HCT116 (cell line): ENCODE measurements around the gene KCNQ4. TPM values are rescaled to one million over a fixed set of nuclear protein-coding genes. Genes with fewer than 3 reads are reported as not detected.
A peak's percentile ranks its signal among the peaks of the same experiment; 100 is the strongest.

Experiments used
- ATAC-seq: fragments of 200-7000 bp; cut with Tn5 transposase; 2 replicates; pipeline ENCODE4 v1.9.1; 2020; ENCODE audit warnings: mild to moderate bottlenecking, moderate library complexity
- BruUV-seq: library from RNA; stranded (reverse); fragments of 400-500 nt; replicated peaks from 2 replicates; lab custom pipeline; 2021; lab: Mats Ljungman, UMichigan
- CTCF ChIA-PET: fragments of 300-600 bp; sonication (Branson Sonifier 250); formaldehyde crosslinking; loops from one replicate; lab custom pipeline; 2021; ENCODE audit warnings: antibody characterized with exemption; lab: Charles Lee
- POLR2A ChIA-PET: fragments of 300-600, 350-600 bp; sonication (Branson Sonifier 250); formaldehyde crosslinking; loops from one replicate; lab custom pipeline; 2021; ENCODE audit warnings: antibody characterized with exemption; lab: Charles Lee
- RAD21 ChIA-PET, 2 experiments: fragments of 300-600 bp; sonication (Branson Sonifier 250); formaldehyde crosslinking; loops; one replicate each; lab custom pipeline; 2023; ENCODE audit warnings: low total read pairs in 2 of 2; ENCODE audit not compliant: uncharacterized antibody in 2 of 2, unreplicated experiment in 2 of 2, low non-redundant PET in 1 of 2; lab: Charles Lee
- DNase-seq: peaks from one replicate; pipeline ENCODE4 v3.0.0-alpha.2; 2010; ENCODE audit warnings: low read depth, low spot score
- H2AFZ ChIP-seq: fragments of 200-600 bp; shearing (Covaris generic), sonication (generic); 2 replicates; pipeline ENCODE4 v1.6.1; 2017; ENCODE audit warnings: low read depth, mixed run types, mixed read lengths, antibody characterized with exemption, low read length; ENCODE audit not compliant: poor library complexity, severe bottlenecking
- H3K27ac ChIP-seq: 2 replicates; pipeline ENCODE4 v1.5.1; 2012; ENCODE audit warnings: low read depth, low read length
- H3K27me3 ChIP-seq: fragments of 200-600 bp; sonication (generic); 2 replicates; pipeline ENCODE4 v1.6.1; 2016; ENCODE audit warnings: mixed run types, low read length, mixed read lengths; ENCODE audit not compliant: insufficient read depth
- H3K36me3 ChIP-seq, 2 experiments: fragments of 200-500 bp in 1 of 2; fragments of 200-600 bp in 1 of 2; sonication (Bioruptor generic) in 1 of 2; sonication (generic) in 1 of 2; 2 replicates each; pipeline versions ENCODE4 v1.5.1 to v1.6.1; 2014 to 2016; ENCODE audit warnings: low read length in 2 of 2, inconsistent platforms in 1 of 2, mixed read lengths in 1 of 2, mixed run types in 1 of 2; ENCODE audit not compliant: insufficient read depth in 2 of 2, control insufficient read depth in 1 of 2
- H3K4me1 ChIP-seq, 2 experiments: fragments of 200-600 bp in 1 of 2; sonication (generic) in 1 of 2; 2 replicates each; pipeline versions ENCODE4 v1.5.1 to v1.6.1; 2012 to 2017; ENCODE audit warnings: low read length in 2 of 2, inconsistent platforms in 1 of 2, mild to moderate bottlenecking in 1 of 2, mixed read lengths in 1 of 2, mixed run types in 1 of 2, moderate library complexity in 1 of 2; ENCODE audit not compliant: insufficient read depth in 2 of 2, control insufficient read depth in 1 of 2
- H3K4me2 ChIP-seq: fragments of 200-600 bp; sonication (generic); 2 replicates; pipeline ENCODE4 v1.6.1; 2017; ENCODE audit warnings: mixed run types, low read length, mixed read lengths
- H3K4me3 ChIP-seq, 2 experiments: fragments of 200-600 bp in 1 of 2; sonication (generic) in 1 of 2; replicated peaks in 1 of 2; 2 replicates each; pipeline ENCODE4 v1.5.1; 2011 to 2016; ENCODE audit warnings: low read length in 2 of 2, control low read depth in 1 of 2, low read depth in 1 of 2, mild to moderate bottlenecking in 1 of 2, mixed read lengths in 1 of 2, mixed run types in 1 of 2
- H3K79me2 ChIP-seq: fragments of 200-600 bp; sonication (generic); 2 replicates; pipeline ENCODE4 v1.6.1; 2017; ENCODE audit warnings: mild to moderate bottlenecking, mixed run types, low read length, moderate library complexity, mixed read lengths; ENCODE audit not compliant: insufficient read depth
- H3K9ac ChIP-seq: fragments of 200-600 bp; sonication (generic); 2 replicates; pipeline ENCODE4 v1.6.1; 2016; ENCODE audit warnings: low read length, mixed read lengths
- H3K9me2 ChIP-seq: fragments of 200-600 bp; sonication (generic), shearing (Covaris generic); 2 replicates; pipeline ENCODE4 v1.6.1; 2017; ENCODE audit warnings: mixed run types, mild to moderate bottlenecking, moderate library complexity; ENCODE audit not compliant: insufficient read depth
- H3K9me3 ChIP-seq, 2 experiments: fragments of 200-500 bp in 1 of 2; fragments of 200-600 bp in 1 of 2; sonication (Bioruptor generic) in 1 of 2; sonication (generic) in 1 of 2; 2 replicates each; pipeline ENCODE4 v1.6.1; 2014 to 2017; ENCODE audit warnings: low read length in 2 of 2, mixed read lengths in 2 of 2, inconsistent platforms in 1 of 2, low read depth in 1 of 2, mild to moderate bottlenecking in 1 of 2, mixed run types in 1 of 2, moderate library complexity in 1 of 2; ENCODE audit not compliant: control insufficient read depth in 1 of 2, insufficient read depth in 1 of 2
- H4K20me1 ChIP-seq: fragments of 200-600 bp; sonication (generic), shearing (Covaris generic); 2 replicates; pipeline ENCODE4 v1.6.1; 2017; ENCODE audit warnings: mixed run types, mild to moderate bottlenecking, moderate library complexity; ENCODE audit not compliant: insufficient read depth
- ATF3 ChIP-seq: IDR thresholded peaks from 2 replicates; pipeline ENCODE4 v1.6.1; 2012
- CBX3 ChIP-seq: IDR thresholded peaks from 2 replicates; pipeline ENCODE4 v1.6.1; 2012; ENCODE audit warnings: low read depth
- CEBPB ChIP-seq: IDR thresholded peaks from 2 replicates; pipeline ENCODE4 v1.6.1; 2012; ENCODE audit warnings: low read depth
- CTCF ChIP-seq, 3 experiments: fragments of 200-600 bp in 1 of 3; sonication (generic) in 1 of 3; IDR thresholded peaks in 2 of 3; conservative IDR thresholded peaks in 1 of 3; 2 replicates each; pipeline ENCODE4 v1.5.1; 2012 to 2017; ENCODE audit warnings: low read depth in 2 of 3, low read length in 2 of 3, antibody characterized with exemption in 1 of 3, borderline replicate concordance in 1 of 3, control low read depth in 1 of 3, mild to moderate bottlenecking in 1 of 3, mixed read lengths in 1 of 3, mixed run types in 1 of 3, moderate library complexity in 1 of 3; ENCODE audit not compliant: insufficient read depth in 1 of 3
- EZH2 ChIP-seq: fragments of 200-600 bp; sonication (generic); IDR thresholded peaks from 2 replicates; pipeline ENCODE4 v1.6.1; 2017; ENCODE audit warnings: antibody characterized with exemption, mixed run types
- FOSL1 ChIP-seq: IDR thresholded peaks from 2 replicates; pipeline ENCODE4 v1.6.1; 2012; ENCODE audit warnings: low read depth
- JUND ChIP-seq: IDR thresholded peaks from 2 replicates; pipeline ENCODE4 v1.6.1; 2012
- MAX ChIP-seq: IDR thresholded peaks from 2 replicates; pipeline ENCODE4 v1.6.1; 2012
- RAD21 ChIP-seq: IDR thresholded peaks from 2 replicates; pipeline ENCODE4 v1.6.1; 2012; ENCODE audit warnings: low read depth, mild to moderate bottlenecking
- REST ChIP-seq: IDR thresholded peaks from 2 replicates; pipeline ENCODE4 v1.6.1; 2012; ENCODE audit warnings: low read depth
- SIN3A ChIP-seq: IDR thresholded peaks from 2 replicates; pipeline ENCODE4 v1.6.1; 2012; ENCODE audit warnings: low read depth
- SP1 ChIP-seq: IDR thresholded peaks from 2 replicates; pipeline ENCODE4 v1.6.1; 2012; ENCODE audit warnings: low read depth
- SRF ChIP-seq: IDR thresholded peaks from 2 replicates; pipeline ENCODE4 v1.6.1; 2012; ENCODE audit warnings: low read depth
- YY1 ChIP-seq: IDR thresholded peaks from 2 replicates; pipeline ENCODE4 v1.6.1; 2011; ENCODE audit warnings: low read length, low read depth, moderate library complexity, mild to moderate bottlenecking; ENCODE audit not compliant: insufficient replicate concordance; ENCODE audit errors: extremely low read depth
- ZFX ChIP-seq: fragments of 450-650 bp; IDR thresholded peaks from 2 replicates; pipeline ENCODE4 v1.6.1; 2017
- ZNF274 ChIP-seq: fragments of 200-500 bp; sonication (Bioruptor generic); IDR thresholded peaks from 2 replicates; pipeline ENCODE4 v1.6.1; 2014; ENCODE audit warnings: mild to moderate bottlenecking, low read depth, low read length, inconsistent platforms
- intact Hi-C: fragments of 100-400 bp; cut with micrococcal nuclease; formaldehyde crosslinking; loops from 2 replicates; pipeline ENCODE4 v1.10.0; 2022
- total RNA-seq: library from RNA; stranded (reverse); gene quantifications from one replicate; pipeline ENCODE4 v1.2.1, GENCODE V29; 2021; ENCODE audit not compliant: unreplicated experiment

Gene KCNQ4
- total RNA-seq, 1 experiment from 2014 or later, result 4.1 TPM

- no peaks in the 10 kb centered on the region for H4K20me1 ChIP-seq
- H3K4me2 ChIP-seq, result peak overlapping the region; percentile 66
- peaks cover 36 to 81% of the 10 kb centered on the region in 2 experiments for H3K4me1 ChIP-seq
- H3K9ac ChIP-seq, result 0 out of 2 replicates have a peak overlapping the region, but pooled peaks have one; percentile 15
- intact Hi-C loops, result loop anchor here (2.0 kb wide), 1 partner anchor 22 kb away; no protein-coding TSS in a partner anchor
- BruUV-seq, result no TSS peak
- no peaks in the 10 kb centered on the region for H3K9me3 ChIP-seq
- no peak overlapping the region for H3K4me3 ChIP-seq
- H3K9me2 ChIP-seq, result no peaks in the 10 kb centered on the region
- RAD21 ChIA-PET, result no interaction called here
- ATAC-seq, result no peak
- H3K36me3 ChIP-seq, result no peaks in the 10 kb centered on the region
- DNase-seq, result no peak
- CTCF ChIA-PET, result interaction anchor here (0.8 to 2.1 kb wide), 7 partner anchors 9 to 76 kb away, joined by 3 to 9 read pairs (median 6); partner anchors contain the start of gene CITED4
- peak overlapping the region; percentile 43 for H3K27ac ChIP-seq
- no peaks in the 10 kb centered on the region for H3K79me2 ChIP-seq
- H3K27me3 ChIP-seq, result no peaks in the 10 kb centered on the region
- H2AFZ ChIP-seq, result peak overlapping the region; percentile 20
- TF ChIP-seq RAD21, result no peak
- TF ChIP-seq CBX3, result no peak
- no peak for TF ChIP-seq JUND
- TF ChIP-seq YY1, result no peak
- no peak for TF ChIP-seq SIN3A
- no peak for TF ChIP-seq REST
- TF ChIP-seq EZH2, result no peak
- no peak for TF ChIP-seq SRF
- TF ChIP-seq MAX, result no peak
- no peak for TF ChIP-seq ZNF274
- no peak for TF ChIP-seq CTCF (IDR thresholded peaks at IDR 0.05 in 2 of 3, conservative IDR thresholded peaks at IDR 0.05 in 1 of 3; ENCODE audit: borderline replicate concordance in 1 of 3, insufficient read depth in 1 of 3, low read depth in 2 of 3, low read length in 2 of 3)
- TF ChIP-seq CEBPB, result no peak
- TF ChIP-seq SP1, result no peak
- TF ChIP-seq ZFX, result no peak
- no peak for TF ChIP-seq FOSL1
- TF ChIP-seq ATF3, result no peak
- POLR2A ChIA-PET, result interaction anchor here (0.6 to 2.8 kb wide), 8 partner anchors 9 to 72 kb away, joined by 3 to 12 read pairs (median 6); partner anchors contain the start of gene CITED4
Observed at GRCh38 chr1:40876436-40876761, 92.8 kb downstream of the KCNQ4 start.
